GM21528 (cell line): ENCODE data around the gene ARHGAP32.

Source experiments
- ATAC-seq: cut with Tn5 transposase; IDR thresholded peaks from one replicate; pipeline ENCODE4 v1.9.1; 2021; ENCODE audit warnings: mild to moderate bottlenecking, moderate library complexity; ENCODE audit not compliant: unreplicated experiment, low FRiP score

The ARHGAP32 gene

GRCh38 chr11:128917144-128917724 is 274.9 kb downstream of the ARHGAP32 start:
- ATAC-seq, result no peak

GRCh38 chr11:128916681-128917080 is 275.4 kb downstream of the ARHGAP32 start:
- ATAC-seq, result no peak

GRCh38 chr11:128916037-128916572 is 276.0 kb downstream of the ARHGAP32 start:
- no peak for ATAC-seq

GRCh38 chr11:128915149-128915521 is 277.0 kb downstream of the ARHGAP32 start:
- no peak for ATAC-seq
